GM08714 (cell line): Measurements from ENCODE around the gene ITGB1BP1.
A peak's percentile ranks its signal among the peaks of the same experiment; 100 is the strongest.

ENCODE experiments used
- H3K4me3 ChIP-seq: fragments of 200-500 bp; sonication (Bioruptor generic); 2 replicates; pipeline ENCODE4 v1.5.1; 2014; ENCODE audit warnings: mild to moderate bottlenecking, low read length, inconsistent platforms
- ZNF274 ChIP-seq: IDR thresholded peaks from 2 replicates; pipeline ENCODE4 v1.6.1; 2012; ENCODE audit warnings: mild to moderate bottlenecking, low read depth, low read length

ITGB1BP1 gene, protein sequence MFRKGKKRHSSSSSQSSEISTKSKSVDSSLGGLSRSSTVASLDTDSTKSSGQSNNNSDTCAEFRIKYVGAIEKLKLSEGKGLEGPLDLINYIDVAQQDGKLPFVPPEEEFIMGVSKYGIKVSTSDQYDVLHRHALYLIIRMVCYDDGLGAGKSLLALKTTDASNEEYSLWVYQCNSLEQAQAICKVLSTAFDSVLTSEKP

DNA sequence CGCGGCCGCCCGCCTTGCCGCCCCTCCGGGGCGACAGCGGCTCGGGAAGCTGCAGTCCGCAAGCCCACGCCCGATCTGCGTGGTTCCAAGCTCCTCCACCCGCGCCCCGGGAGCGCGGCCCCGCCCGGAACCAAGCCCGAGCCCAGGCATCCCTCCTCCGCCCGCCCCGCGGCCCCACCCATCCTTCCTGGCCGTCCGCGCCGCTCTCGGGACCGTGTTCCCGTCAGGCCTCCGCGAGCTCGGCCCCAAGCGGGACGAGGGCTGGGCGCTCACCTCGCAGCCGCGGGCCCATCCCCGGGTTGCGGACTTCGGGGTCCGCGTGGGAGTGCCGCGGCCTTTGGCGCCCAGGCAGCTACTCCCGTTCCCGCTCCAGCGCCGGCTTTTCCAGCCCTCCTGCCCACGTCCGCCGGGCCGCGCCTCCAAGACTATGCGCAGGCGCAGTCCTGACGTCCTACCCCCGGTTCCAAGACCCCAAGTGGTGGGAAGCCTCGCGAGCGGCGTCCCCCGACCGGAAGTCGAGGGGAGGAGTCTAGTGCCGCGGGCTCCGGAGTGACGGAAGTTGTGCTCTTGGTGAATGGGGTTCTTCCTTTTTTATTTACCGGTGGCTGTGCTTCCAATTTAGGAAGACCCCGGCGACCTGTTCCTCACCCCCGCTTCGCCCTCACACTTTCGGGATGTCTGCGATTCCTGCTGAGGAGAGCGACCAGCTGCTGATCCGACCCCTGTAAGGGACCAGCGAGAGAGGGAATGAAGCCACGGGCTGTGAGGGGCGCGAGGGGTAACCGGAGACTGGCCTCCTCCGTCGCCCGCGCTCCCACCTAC, at the start of gene ITGB1BP1, which contains the start of gene CPSF3:
Gene ITGB1BP1, minus strand, starts transcription at position 429 of the 822 bp plus-strand sequence. CDS start 4,831 bp downstream, outside the sequence.
Gene CPSF3, plus strand, starts transcription at position 555 of the 822 bp plus-strand sequence. Its CDS starts 120 bp downstream, at position 675.
- TF ChIP-seq ZNF274 = no peak
- H3K4me3 ChIP-seq = peak within 1 kb of the TSS; percentile 78

DNA sequence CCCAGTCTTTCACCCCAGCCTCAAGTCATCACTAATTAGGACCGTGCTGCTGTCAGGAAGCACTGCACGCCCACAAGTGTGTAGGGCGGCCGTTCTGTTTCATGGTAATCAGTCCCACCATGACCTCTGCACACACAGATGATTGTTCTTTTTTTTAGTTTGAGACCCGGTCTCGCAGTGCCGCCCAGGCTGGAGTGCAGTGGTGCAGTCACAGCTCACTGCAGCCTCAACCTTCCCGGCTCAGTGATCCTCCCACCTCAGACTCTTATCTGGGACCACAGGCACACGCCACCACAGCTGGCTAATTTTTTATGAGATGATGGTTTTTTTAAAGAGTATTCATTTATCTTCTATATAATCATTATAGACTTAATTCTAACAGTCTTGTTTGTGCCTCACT, 49.2 kb upstream of the ITGB1BP1 start:
- no peak for TF ChIP-seq ZNF274
- H3K4me3 ChIP-seq = no peak overlapping the region

DNA sequence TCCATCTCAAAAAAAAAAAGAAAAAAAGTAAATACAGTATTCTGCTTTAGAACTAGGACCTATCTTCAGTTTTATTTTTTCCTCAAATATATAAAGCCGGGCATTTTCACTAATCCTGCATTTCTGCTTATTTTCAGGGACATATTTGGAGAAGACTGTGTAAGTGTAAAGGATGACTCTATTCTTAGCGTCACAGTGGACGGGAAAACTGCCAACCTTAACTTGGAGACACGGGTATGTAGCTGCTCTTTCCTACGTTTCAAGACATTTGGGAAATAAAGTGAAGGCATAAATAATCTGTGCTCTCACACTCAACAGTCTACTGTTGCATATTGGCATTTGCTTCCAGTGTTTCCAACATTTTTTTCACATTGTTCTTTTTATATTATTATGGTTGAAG, 47.9 kb upstream of the ITGB1BP1 start:
- TF ChIP-seq ZNF274 = no peak
- H3K4me3 ChIP-seq = no peak overlapping the region

DNA sequence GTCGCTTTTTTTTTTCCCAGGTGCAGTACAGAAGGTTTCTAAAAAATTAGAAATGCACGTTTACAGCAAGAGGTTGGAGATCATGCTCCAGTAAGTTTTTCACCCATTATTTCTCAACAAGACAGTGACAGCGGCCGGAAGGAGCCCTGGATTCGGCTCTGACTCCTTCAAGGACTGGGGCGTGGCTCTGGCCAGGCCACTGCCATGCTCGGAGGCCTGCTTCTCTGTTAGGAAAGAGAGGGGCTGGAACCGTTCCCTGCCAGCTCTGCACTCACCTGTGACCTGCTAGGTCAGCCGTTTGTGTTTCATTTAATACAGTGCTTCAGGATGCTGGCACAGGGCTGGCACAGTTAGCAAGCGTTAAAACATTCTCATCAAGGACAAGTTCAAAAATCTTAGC, 44.4 kb upstream of the ITGB1BP1 start:
- no peak overlapping the region for H3K4me3 ChIP-seq
- no peak for TF ChIP-seq ZNF274

DNA sequence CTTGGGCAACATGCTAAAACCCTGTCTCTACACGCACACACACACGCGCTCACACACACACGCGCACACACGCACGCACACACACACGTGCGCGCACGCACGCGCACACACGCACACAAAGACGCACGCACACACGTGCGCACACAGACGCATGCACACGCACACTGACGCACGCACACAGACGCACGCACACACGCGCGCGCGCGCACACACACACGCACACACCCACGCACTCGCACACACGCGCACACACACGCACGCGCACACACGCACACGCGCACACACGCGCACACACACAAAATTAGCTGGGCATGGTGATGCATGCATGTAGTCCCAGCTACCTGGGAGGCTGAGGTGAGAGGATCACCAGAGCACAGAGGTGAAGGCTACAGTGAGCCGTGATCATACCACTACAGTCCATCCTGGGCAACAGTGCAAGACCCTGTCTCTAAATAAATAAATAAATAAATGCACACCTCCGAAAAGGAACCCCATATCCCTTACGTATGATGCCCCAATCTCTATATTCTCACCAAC, 42.9 kb upstream of the ITGB1BP1 start:
- TF ChIP-seq ZNF274 = no peak
- H3K4me3 ChIP-seq = no peak overlapping the region

DNA sequence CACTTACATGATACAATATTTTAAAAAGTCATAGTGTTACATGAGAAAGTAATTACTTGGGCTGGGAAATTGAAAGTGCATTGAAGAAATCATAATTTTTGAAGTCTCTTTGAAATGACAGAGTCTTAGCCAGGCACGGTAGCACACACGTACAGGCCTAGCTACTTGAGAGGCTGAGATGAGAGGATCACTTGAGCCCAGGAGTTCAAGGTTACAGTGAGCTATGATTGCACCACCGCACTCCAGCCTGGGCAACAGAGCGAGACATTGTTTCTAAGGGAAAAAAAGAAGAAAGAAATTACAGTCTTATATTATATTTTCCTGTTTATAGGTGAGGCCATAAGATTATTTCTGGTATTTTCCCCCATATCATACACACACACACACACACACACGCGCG, 41.8 kb upstream of the ITGB1BP1 start:
- H3K4me3 ChIP-seq = no peak overlapping the region
- TF ChIP-seq ZNF274 = no peak

DNA sequence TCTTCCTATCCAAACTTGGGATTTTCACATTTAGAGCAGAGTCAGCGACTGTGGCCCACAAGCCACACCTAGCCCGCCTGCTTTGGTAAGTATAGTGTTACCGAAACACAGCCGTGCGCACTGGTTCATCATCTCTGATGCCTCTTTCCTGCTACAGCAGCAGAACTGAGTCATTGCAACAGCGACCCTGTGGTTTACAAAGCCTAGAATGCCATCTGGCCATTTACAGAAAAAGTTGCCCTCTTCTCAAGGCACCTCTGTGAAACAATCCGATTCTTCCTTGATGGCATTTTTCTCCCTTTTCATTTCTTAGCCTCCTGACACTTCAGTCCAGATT, 40.3 kb upstream of the ITGB1BP1 start:
- no peak for TF ChIP-seq ZNF274
- no peak overlapping the region for H3K4me3 ChIP-seq

DNA sequence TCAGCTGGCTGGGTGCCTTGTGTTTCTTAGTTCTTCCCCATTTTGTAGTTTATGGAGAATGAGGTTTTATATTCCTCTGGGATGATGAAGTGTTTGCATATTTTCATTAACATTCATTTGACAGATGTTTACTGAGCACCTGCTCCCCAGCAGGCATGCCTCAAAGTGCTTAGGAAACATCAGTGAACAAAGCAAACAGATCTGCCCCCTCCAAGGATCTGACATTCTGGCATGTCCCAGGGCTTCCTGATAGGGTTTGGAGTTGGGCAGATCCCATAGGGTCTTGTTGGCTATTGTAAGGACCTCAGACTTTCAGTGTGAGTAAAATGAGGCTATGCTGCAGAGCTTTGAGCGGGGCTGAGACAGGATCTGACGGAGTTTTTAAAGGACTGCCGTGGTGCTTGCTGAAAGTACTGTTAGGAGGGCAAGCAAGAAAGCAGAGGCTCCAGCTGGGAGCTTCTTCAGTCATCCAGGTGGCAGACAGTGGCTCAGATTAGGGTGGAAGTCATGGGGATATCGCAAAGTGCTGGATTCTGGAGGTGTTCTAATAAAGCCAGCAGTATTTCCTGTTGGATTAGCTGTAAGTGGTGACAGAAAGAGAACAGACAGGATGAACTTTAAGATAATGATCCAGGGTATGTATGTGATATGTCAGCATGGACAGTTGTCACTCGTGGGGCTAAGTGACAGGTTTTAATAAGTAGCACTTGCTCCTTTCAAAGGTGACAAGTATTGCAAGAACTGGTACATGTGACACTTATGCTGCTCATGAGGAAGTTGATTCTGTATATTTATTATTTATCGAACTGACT, 39.8 kb upstream of the ITGB1BP1 start:
- no peak for TF ChIP-seq ZNF274
- H3K4me3 ChIP-seq = no peak overlapping the region

DNA sequence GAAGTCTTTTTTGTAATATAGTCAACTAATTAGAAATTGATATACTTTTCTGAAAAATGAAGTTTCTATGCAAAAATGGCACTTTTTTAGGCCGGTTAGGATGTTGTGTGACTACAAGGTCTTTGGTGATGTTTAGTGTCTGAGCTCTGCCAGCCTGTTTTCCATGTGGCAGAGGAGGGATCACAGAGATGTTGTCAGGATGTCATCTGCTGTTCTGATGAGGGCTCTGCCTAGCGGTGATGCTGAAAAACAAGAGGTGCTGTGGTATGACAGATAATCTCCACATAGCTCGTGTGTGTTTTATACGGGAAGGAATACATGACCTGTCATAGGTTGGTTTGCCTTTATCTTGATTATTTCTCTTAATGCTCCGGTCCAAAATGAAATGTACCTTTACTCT, 39.0 kb upstream of the ITGB1BP1 start:
- TF ChIP-seq ZNF274 = no peak

DNA sequence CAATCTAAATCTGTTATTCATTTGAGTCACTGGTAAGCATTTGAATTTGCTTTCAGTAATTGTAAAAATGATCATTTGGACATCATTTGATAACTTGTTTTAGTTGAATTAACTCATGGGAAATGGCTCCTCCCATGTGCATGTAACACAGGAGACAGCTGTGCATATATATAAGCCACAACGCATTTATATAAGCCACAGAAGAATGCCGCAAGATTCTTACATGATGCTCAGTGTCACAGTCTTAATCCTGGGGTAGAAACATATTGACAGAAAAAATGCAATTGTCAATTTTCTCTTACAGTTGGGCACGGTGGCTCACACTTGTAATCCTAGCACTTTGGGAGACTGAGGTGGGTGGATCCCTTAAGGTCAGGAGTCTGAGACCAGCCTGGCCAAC, 37.8 kb upstream of the ITGB1BP1 start:
- no peak overlapping the region for H3K4me3 ChIP-seq
- no peak for TF ChIP-seq ZNF274

More for the DNA sequence above, 39.0 kb upstream of the ITGB1BP1 start:
- no peak overlapping the region for H3K4me3 ChIP-seq

DNA sequence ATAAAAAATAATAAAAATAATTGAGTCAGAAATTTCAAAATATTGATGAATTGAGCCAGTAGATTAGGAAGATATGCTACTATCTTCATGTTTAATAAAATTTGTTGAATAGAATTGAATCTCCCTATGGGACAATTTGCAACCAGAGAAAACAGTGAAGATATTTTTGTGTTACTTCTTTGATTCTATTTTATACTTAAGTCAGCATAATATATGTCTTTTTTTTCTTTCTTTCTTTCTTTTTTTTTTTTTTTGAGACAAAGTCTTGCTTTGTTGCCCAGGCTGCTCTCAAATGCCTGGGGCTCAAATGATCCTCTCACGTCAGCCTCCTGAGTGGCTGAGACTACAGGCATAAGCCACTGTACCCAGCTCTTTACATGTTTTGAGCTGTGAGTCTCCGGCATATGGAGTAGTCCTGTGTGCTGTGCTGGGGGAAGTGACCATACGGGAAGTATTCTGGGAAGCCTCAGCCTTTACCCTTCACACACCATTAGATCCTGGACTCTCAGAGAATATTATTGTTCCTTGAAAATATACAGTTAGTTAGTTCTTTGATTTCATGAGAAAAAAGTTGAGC, 37.2 kb upstream of the ITGB1BP1 start:
- no peak for TF ChIP-seq ZNF274

DNA sequence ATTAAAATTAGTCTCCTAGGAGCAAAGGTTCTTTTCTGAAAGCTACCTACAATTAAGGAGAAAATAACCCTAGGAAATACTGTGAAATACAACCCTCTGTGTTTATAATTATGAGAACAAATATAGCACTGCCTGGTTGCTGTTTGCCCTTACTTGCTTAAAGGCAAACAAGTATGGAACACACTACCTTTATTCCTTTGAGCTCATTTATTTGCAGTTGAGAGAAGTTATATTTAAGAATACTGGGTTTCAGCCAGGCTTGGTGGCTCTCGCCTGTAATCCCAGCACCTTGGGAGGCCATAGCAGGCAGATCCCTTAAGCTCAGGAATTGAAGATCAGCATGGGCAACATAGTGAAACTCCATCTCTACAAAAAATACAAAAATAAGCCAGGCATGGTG, 27.9 kb upstream of the ITGB1BP1 start:
- no peak for TF ChIP-seq ZNF274

More for the DNA sequence above, 37.2 kb upstream of the ITGB1BP1 start:
- no peak overlapping the region for H3K4me3 ChIP-seq

DNA sequence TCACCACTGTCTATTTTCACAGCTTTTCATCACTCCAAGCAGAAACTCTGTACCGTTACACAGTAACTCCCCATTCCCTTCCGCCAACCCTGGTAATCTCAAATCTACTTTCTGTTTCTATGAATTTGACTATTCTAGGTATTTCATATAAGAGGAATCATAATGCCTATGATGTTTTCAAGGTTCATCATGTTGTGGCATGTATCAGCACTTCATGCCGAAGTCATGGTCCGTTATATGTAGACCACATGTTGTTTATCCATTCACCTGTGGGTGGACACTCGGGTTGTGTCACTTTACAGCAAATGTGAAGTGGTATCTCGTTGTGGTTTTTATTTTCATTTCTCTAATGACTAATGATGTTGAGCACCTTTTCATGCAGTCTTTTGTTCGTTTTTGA, 21.8 kb upstream of the ITGB1BP1 start:
- TF ChIP-seq ZNF274 = no peak
- no peak overlapping the region for H3K4me3 ChIP-seq

More for the DNA sequence above, 27.9 kb upstream of the ITGB1BP1 start:
- no peak overlapping the region for H3K4me3 ChIP-seq

DNA sequence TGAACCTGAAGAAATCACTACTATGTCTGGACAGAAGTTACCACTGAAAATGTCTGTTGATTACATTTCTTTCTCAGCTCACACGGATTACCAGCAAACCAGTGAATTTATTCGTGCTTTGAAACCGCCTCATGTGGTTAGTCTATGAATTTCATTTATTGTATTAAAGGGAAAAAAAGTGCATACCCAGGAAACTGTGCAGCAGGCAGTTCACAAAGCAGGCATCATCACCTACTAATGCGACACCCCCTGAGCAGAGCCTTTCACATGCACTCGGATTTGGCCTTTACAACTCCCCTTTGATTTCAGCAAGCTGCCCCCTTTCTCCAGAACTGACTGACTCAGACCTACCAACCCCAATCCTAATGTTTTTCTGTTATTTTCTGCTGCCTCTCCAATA, 20.2 kb upstream of the ITGB1BP1 start:
- TF ChIP-seq ZNF274 = no peak
- no peak overlapping the region for H3K4me3 ChIP-seq
